Panc1 (cell line): ENCODE measurements around the gene RIPK3. TPM values are rescaled to one million over a fixed set of nuclear protein-coding genes. Genes with fewer than 3 reads are reported as not detected.

Source experiments
- ATAC-seq: fragments of 200-7000 bp; cut with Tn5 transposase; 2 replicates; pipeline ENCODE4 v1.9.1; 2020; ENCODE audit warnings: mild to moderate bottlenecking, moderate library complexity
- BruUV-seq: library from RNA; stranded (reverse); fragments of 400-500 nt; replicated peaks from 2 replicates; lab custom pipeline; 2021; lab: Mats Ljungman, UMichigan
- CTCF ChIA-PET: fragments of 300-600 bp; sonication (Branson Sonifier 250); formaldehyde crosslinking; loops from one replicate; lab custom pipeline; 2022; ENCODE audit warnings: antibody characterized with exemption; lab: Charles Lee
- POLR2A ChIA-PET: fragments of 300-600 bp; sonication (Branson Sonifier 250); formaldehyde crosslinking; loops from one replicate; lab custom pipeline; 2022; ENCODE audit warnings: antibody characterized with exemption; lab: Charles Lee
- DNase-seq: peaks from one replicate; pipeline ENCODE4 v3.0.0-alpha.2; 2010; ENCODE audit warnings: low read depth, low spot score
- H3K27ac ChIP-seq: 2 replicates; pipeline ENCODE4 v1.5.1; 2011; ENCODE audit warnings: mild to moderate bottlenecking, low read length, inconsistent platforms
- H3K27me3 ChIP-seq: fragments of 200-500 bp; sonication (Bioruptor generic); 2 replicates; pipeline ENCODE4 v1.6.0; 2014; ENCODE audit warnings: low read length, inconsistent platforms; ENCODE audit not compliant: control insufficient read depth, insufficient read depth
- H3K36me3 ChIP-seq: fragments of 200-500 bp; sonication (Bioruptor generic); 2 replicates; pipeline ENCODE4 v1.5.1; 2014; ENCODE audit warnings: inconsistent platforms, mild to moderate bottlenecking, low read length, moderate library complexity; ENCODE audit not compliant: control insufficient read depth, insufficient read depth
- H3K4me1 ChIP-seq: 2 replicates; pipeline ENCODE4 v1.5.1; 2011; ENCODE audit warnings: inconsistent platforms, mild to moderate bottlenecking, low read length, moderate library complexity; ENCODE audit not compliant: control insufficient read depth, insufficient read depth
- H3K4me3 ChIP-seq, 2 experiments: 2 replicates each; pipeline ENCODE4 v1.5.1; 2011 to 2012; ENCODE audit warnings: low read depth in 2 of 2, low read length in 2 of 2, mild to moderate bottlenecking in 2 of 2, inconsistent platforms in 1 of 2, moderate library complexity in 1 of 2
- H3K9me3 ChIP-seq: fragments of 200-500 bp; sonication (Bioruptor generic); 2 replicates; pipeline ENCODE4 v1.5.1; 2014; ENCODE audit warnings: low read depth, mild to moderate bottlenecking, inconsistent platforms, low read length, moderate library complexity; ENCODE audit not compliant: control insufficient read depth, insufficient read depth
- POLR2AphosphoS5 ChIP-seq: IDR thresholded peaks from 2 replicates; pipeline ENCODE4 v1.6.1; 2012; ENCODE audit warnings: mild to moderate bottlenecking, low read depth, low read length, moderate library complexity
- SIN3A ChIP-seq: IDR thresholded peaks from 2 replicates; pipeline ENCODE4 v1.6.1; 2012; ENCODE audit warnings: low read depth, mild to moderate bottlenecking, low read length, moderate library complexity, borderline replicate concordance; ENCODE audit not compliant: insufficient read depth
- TCF7L2 ChIP-seq: IDR thresholded peaks from 2 replicates; pipeline ENCODE4 v1.6.1; 2011; ENCODE audit warnings: mild to moderate bottlenecking, low read depth, low read length, inconsistent platforms
- in situ Hi-C: cut with HindIII; loops from 2 replicates; pipeline ENCODE4 v1.10.0; 2016; ENCODE audit warnings: low sequenced_read_pairs, low pct_unique_long_range_greater_than_20kb
- intact Hi-C: fragments of 100-400 bp; cut with micrococcal nuclease; formaldehyde crosslinking; loops from one replicate; pipeline ENCODE4 v1.10.0; 2022; ENCODE audit not compliant: unreplicated experiment
- total RNA-seq: library from RNA; stranded (reverse); gene quantifications from one replicate; pipeline ENCODE4 v1.2.1, GENCODE V29; 2021; ENCODE audit not compliant: unreplicated experiment
- TF ChIP-seq, protein P1 (sequence below): fragments of 450-650 bp; IDR thresholded peaks from 2 replicates; pipeline ENCODE4 v1.5.1; 2017; ENCODE audit warnings: mild to moderate bottlenecking
- TF ChIP-seq, protein P2 (sequence below), 2 experiments: IDR thresholded peaks; 2 replicates each; pipeline ENCODE4 v1.6.1; 2011 to 2012; ENCODE audit warnings: low read depth in 2 of 2, control low read depth in 1 of 2, low read length in 1 of 2, mild to moderate bottlenecking in 1 of 2, moderate library complexity in 1 of 2; ENCODE audit not compliant: insufficient read depth in 1 of 2

Gene RIPK3
- total RNA-seq, 1 experiment from 2014 or later, result not detected

DNA sequence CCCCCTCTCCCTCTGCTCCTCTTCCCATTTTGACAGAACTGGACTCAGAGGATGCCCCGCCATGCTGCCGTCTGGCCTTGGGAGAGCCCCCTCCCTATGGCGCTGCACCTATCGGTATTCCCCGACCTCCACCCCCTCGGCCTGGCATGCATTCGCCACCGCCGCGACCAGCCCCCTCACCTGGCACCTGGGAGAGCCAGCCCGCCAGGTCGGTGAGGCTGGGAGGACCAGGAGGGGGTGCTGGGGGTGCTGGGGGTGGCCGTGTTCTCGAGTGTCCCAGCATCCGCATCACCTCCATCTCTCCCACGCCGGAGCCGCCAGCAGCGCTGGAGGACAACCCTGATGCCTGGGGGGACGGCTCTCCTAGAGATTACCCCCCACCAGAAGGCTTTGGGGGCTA, 29.7 kb upstream of the RIPK3 start:
- H3K4me3 ChIP-seq, result no peak overlapping the region
- DNase-seq (no peak), ATAC-seq (no peak)
- TF ChIP-seq SIN3A (no peak), TCF7L2 (no peak), POLR2AphosphoS5 (no peak)
- TF ChIP-seq, protein P1, sequence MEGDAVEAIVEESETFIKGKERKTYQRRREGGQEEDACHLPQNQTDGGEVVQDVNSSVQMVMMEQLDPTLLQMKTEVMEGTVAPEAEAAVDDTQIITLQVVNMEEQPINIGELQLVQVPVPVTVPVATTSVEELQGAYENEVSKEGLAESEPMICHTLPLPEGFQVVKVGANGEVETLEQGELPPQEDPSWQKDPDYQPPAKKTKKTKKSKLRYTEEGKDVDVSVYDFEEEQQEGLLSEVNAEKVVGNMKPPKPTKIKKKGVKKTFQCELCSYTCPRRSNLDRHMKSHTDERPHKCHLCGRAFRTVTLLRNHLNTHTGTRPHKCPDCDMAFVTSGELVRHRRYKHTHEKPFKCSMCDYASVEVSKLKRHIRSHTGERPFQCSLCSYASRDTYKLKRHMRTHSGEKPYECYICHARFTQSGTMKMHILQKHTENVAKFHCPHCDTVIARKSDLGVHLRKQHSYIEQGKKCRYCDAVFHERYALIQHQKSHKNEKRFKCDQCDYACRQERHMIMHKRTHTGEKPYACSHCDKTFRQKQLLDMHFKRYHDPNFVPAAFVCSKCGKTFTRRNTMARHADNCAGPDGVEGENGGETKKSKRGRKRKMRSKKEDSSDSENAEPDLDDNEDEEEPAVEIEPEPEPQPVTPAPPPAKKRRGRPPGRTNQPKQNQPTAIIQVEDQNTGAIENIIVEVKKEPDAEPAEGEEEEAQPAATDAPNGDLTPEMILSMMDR, result no peak
- TF ChIP-seq, protein P2, sequence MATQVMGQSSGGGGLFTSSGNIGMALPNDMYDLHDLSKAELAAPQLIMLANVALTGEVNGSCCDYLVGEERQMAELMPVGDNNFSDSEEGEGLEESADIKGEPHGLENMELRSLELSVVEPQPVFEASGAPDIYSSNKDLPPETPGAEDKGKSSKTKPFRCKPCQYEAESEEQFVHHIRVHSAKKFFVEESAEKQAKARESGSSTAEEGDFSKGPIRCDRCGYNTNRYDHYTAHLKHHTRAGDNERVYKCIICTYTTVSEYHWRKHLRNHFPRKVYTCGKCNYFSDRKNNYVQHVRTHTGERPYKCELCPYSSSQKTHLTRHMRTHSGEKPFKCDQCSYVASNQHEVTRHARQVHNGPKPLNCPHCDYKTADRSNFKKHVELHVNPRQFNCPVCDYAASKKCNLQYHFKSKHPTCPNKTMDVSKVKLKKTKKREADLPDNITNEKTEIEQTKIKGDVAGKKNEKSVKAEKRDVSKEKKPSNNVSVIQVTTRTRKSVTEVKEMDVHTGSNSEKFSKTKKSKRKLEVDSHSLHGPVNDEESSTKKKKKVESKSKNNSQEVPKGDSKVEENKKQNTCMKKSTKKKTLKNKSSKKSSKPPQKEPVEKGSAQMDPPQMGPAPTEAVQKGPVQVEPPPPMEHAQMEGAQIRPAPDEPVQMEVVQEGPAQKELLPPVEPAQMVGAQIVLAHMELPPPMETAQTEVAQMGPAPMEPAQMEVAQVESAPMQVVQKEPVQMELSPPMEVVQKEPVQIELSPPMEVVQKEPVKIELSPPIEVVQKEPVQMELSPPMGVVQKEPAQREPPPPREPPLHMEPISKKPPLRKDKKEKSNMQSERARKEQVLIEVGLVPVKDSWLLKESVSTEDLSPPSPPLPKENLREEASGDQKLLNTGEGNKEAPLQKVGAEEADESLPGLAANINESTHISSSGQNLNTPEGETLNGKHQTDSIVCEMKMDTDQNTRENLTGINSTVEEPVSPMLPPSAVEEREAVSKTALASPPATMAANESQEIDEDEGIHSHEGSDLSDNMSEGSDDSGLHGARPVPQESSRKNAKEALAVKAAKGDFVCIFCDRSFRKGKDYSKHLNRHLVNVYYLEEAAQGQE (IDR thresholded peaks at IDR 0.05; ENCODE audit: insufficient read depth in 1 of 2, low read depth in 2 of 2, low read length in 1 of 2), result no peak
- no TSS peak for BruUV-seq
- peaks cover 6% of the 10 kb centered on the region for H3K4me1 ChIP-seq
- H3K9me3 ChIP-seq, result no peaks in the 10 kb centered on the region
- H3K36me3 ChIP-seq, result no peaks in the 10 kb centered on the region; the same call in 1 of the 2 replicates
- no peaks in the 10 kb centered on the region for H3K27me3 ChIP-seq
- no peak overlapping the region for H3K27ac ChIP-seq
- intact Hi-C loops, result no loop called here
- ChIA-PET POLR2A (no interaction called here), CTCF (no interaction called here)
- in situ Hi-C loops, result no loop called here

DNA sequence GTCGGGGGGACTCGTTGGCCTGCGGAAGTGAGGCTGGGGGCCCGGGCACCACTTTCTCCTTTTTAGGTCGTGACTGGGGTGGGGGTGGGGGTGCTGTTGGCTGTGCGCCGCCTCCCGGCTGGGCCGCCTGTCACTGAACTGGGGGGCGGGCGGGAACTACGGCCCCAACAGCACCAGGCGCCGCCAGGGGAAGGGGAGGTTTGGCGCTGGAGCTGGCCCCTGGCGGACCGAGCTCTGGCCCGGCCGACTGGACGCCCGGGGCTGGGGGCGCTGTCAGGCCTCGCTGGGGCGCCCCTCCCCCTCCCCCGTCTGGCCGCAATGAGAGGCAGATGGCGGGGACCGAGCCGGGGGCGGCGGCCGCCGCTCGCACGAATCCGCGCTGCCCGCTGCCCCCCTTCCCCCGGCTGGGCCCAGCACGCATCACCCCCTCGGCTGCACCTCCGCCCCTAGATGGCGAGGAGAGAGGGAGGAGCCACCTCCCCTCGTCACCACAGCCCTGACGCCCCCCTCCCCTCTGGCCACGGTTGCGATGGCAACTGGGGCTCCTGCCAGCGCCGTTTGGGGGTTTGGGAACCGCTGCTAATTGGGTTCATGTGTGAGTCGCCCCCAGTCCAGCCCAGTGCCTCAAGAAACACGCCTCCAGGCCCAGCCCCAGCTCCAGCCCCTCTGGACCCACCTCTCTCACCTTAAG, 28.9 kb upstream of the RIPK3 start:
- Histone ChIP-seq H3K27ac (no peak overlapping the region), H3K36me3 (no peaks in the 10 kb centered on the region; the same call in 1 of the 2 replicates)
- no TSS peak for BruUV-seq

More for the DNA sequence above, 28.9 kb upstream of the RIPK3 start:
- Histone ChIP-seq H3K4me3 (peak overlapping the region in 1 of 2 experiments; percentile 35; a peak in 1 of 4 replicates), H3K27me3 (no peaks in the 10 kb centered on the region), H3K9me3 (no peaks in the 10 kb centered on the region), H3K4me1 (peaks cover 6% of the 10 kb centered on the region)
- intact Hi-C loops (no loop called here), in situ Hi-C loops (no loop called here)
- DNase-seq (no peak), ATAC-seq (no peak)
- ChIA-PET CTCF (no interaction called here), POLR2A (no interaction called here)
- TF ChIP-seq SIN3A, result no peak
- TF ChIP-seq, protein P2 (IDR thresholded peaks at IDR 0.05; ENCODE audit: insufficient read depth in 1 of 2, low read depth in 2 of 2, low read length in 1 of 2), result no peak
- TF ChIP-seq, protein P1, result no peak
- no peak for TF ChIP-seq TCF7L2
- no peak for TF ChIP-seq POLR2AphosphoS5
